GM23338 (cell line): Measurements from ENCODE around the gene SRGN.

Experiments used
- CREB1 ChIP-seq: fragments of 250-450 bp; sonication (Bioruptor Pico); IDR thresholded peaks from 2 replicates; pipeline ENCODE4 v1.5.0; 2020; ENCODE audit warnings: low read depth, mild to moderate bottlenecking, moderate library complexity
- EZH2 ChIP-seq: fragments of 200-600 bp; sonication (generic); IDR thresholded peaks from one replicate; pipeline ENCODE4 v1.8.0; 2017; ENCODE audit warnings: antibody characterized with exemption, mild to moderate bottlenecking, low read depth; ENCODE audit not compliant: unreplicated experiment
- EZH2phosphoT487 ChIP-seq: fragments of 200-600 bp; sonication (generic); IDR thresholded peaks from one replicate; pipeline ENCODE4 v1.8.1; 2018; ENCODE audit warnings: antibody characterized with exemption; ENCODE audit not compliant: unreplicated experiment
- JUNB ChIP-seq: IDR thresholded peaks from one replicate; pipeline ENCODE4 v1.6.1; 2016; ENCODE audit warnings: antibody characterized with exemption; ENCODE audit not compliant: unreplicated experiment
- NANOG ChIP-seq: IDR thresholded peaks from 2 replicates; pipeline ENCODE4 v1.6.1; 2016; ENCODE audit warnings: antibody characterized with exemption, borderline replicate concordance
- POLR2AphosphoS5 ChIP-seq: IDR thresholded peaks from 2 replicates; pipeline ENCODE4 v1.6.1; 2016; ENCODE audit warnings: antibody characterized with exemption, low read depth
- STAT1 ChIP-seq: IDR thresholded peaks from one replicate; pipeline ENCODE4 v1.6.1; 2016; ENCODE audit warnings: antibody characterized with exemption; ENCODE audit not compliant: unreplicated experiment
- ZNF114 ChIP-seq: fragments of 250-450 bp; sonication (Bioruptor Pico); IDR thresholded peaks from 2 replicates; pipeline ENCODE4 v1.5.0; 2020; ENCODE audit warnings: mild to moderate bottlenecking, moderate library complexity
- ZNF331 ChIP-seq: fragments of 250-450 bp; sonication (Bioruptor Pico); IDR thresholded peaks from 2 replicates; pipeline ENCODE4 v1.5.0; 2020; ENCODE audit warnings: low read depth, mild to moderate bottlenecking, moderate library complexity
- ZNF462 ChIP-seq: fragments of 250-450 bp; sonication (Bioruptor Pico); IDR thresholded peaks from 2 replicates; pipeline ENCODE4 v1.5.0; 2020; ENCODE audit warnings: mild to moderate bottlenecking, moderate library complexity
- TF ChIP-seq, protein P1 (sequence below), 2 experiments: fragments of 200-600 bp in 1 of 2; sonication (generic) in 1 of 2; conservative IDR thresholded peaks; 2 replicates each; pipeline versions ENCODE4 v1.5.1 to v1.6.1; 2016 to 2017; ENCODE audit warnings: antibody characterized with exemption in 2 of 2, low read depth in 2 of 2, mild to moderate bottlenecking in 2 of 2, moderate library complexity in 1 of 2
- TF ChIP-seq, protein P2 (sequence below): IDR thresholded peaks from one replicate; pipeline ENCODE4 v1.6.1; 2018; ENCODE audit warnings: antibody characterized with exemption; ENCODE audit not compliant: unreplicated experiment
- TF ChIP-seq, protein P3 (sequence below): IDR thresholded peaks from 2 replicates; pipeline ENCODE4 v1.6.1; 2016; ENCODE audit warnings: antibody characterized with exemption

GRCh38 chr10:69091143-69091651, 3.3 kb downstream of the SRGN start:
- TF ChIP-seq, protein P1, sequence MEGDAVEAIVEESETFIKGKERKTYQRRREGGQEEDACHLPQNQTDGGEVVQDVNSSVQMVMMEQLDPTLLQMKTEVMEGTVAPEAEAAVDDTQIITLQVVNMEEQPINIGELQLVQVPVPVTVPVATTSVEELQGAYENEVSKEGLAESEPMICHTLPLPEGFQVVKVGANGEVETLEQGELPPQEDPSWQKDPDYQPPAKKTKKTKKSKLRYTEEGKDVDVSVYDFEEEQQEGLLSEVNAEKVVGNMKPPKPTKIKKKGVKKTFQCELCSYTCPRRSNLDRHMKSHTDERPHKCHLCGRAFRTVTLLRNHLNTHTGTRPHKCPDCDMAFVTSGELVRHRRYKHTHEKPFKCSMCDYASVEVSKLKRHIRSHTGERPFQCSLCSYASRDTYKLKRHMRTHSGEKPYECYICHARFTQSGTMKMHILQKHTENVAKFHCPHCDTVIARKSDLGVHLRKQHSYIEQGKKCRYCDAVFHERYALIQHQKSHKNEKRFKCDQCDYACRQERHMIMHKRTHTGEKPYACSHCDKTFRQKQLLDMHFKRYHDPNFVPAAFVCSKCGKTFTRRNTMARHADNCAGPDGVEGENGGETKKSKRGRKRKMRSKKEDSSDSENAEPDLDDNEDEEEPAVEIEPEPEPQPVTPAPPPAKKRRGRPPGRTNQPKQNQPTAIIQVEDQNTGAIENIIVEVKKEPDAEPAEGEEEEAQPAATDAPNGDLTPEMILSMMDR (conservative IDR thresholded peaks at IDR 0.05; ENCODE audit: low read depth in 2 of 2) = no peak
- no peak for TF ChIP-seq EZH2
- no peak for TF ChIP-seq CREB1
- TF ChIP-seq, protein P2, sequence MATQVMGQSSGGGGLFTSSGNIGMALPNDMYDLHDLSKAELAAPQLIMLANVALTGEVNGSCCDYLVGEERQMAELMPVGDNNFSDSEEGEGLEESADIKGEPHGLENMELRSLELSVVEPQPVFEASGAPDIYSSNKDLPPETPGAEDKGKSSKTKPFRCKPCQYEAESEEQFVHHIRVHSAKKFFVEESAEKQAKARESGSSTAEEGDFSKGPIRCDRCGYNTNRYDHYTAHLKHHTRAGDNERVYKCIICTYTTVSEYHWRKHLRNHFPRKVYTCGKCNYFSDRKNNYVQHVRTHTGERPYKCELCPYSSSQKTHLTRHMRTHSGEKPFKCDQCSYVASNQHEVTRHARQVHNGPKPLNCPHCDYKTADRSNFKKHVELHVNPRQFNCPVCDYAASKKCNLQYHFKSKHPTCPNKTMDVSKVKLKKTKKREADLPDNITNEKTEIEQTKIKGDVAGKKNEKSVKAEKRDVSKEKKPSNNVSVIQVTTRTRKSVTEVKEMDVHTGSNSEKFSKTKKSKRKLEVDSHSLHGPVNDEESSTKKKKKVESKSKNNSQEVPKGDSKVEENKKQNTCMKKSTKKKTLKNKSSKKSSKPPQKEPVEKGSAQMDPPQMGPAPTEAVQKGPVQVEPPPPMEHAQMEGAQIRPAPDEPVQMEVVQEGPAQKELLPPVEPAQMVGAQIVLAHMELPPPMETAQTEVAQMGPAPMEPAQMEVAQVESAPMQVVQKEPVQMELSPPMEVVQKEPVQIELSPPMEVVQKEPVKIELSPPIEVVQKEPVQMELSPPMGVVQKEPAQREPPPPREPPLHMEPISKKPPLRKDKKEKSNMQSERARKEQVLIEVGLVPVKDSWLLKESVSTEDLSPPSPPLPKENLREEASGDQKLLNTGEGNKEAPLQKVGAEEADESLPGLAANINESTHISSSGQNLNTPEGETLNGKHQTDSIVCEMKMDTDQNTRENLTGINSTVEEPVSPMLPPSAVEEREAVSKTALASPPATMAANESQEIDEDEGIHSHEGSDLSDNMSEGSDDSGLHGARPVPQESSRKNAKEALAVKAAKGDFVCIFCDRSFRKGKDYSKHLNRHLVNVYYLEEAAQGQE = no peak
- no peak for TF ChIP-seq POLR2AphosphoS5
- TF ChIP-seq ZNF114 (CRISPR knock-in tag) = no peak
- TF ChIP-seq EZH2phosphoT487 = no peak
- no peak for TF ChIP-seq STAT1
- TF ChIP-seq, protein P3, sequence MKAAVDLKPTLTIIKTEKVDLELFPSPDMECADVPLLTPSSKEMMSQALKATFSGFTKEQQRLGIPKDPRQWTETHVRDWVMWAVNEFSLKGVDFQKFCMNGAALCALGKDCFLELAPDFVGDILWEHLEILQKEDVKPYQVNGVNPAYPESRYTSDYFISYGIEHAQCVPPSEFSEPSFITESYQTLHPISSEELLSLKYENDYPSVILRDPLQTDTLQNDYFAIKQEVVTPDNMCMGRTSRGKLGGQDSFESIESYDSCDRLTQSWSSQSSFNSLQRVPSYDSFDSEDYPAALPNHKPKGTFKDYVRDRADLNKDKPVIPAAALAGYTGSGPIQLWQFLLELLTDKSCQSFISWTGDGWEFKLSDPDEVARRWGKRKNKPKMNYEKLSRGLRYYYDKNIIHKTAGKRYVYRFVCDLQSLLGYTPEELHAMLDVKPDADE = no peak
- TF ChIP-seq JUNB = no peak
- TF ChIP-seq NANOG = no peak
- no peak for TF ChIP-seq ZNF331 (CRISPR knock-in tag)
- TF ChIP-seq ZNF462 (CRISPR knock-in tag) = no peak
